Measurements from ENCODE around the gene P2RX1.

- TF ChIP-seq USF2 (IDR thresholded peaks at IDR 0.05; ENCODE audit: low read depth, low read length) (no peak), POLR2A (IDR thresholded peaks at IDR 0.05; ENCODE audit: low read depth, low read length) (no peak), CTCF (conservative IDR thresholded peaks at IDR 0.05; ENCODE audit: low read depth, low read length) (no peak), NFE2L2 (IDR thresholded peaks at IDR 0.05; ENCODE audit: low read depth, low read length) (no peak), FOS (IDR thresholded peaks at IDR 0.05; ENCODE audit: low read depth, low read length) (no peak), RFX5 (IDR thresholded peaks at IDR 0.05; ENCODE audit: low read depth, low read length) (no peak), ELK1 (IDR thresholded peaks at IDR 0.05; ENCODE audit: borderline replicate concordance, low read depth, low read length) (no peak), CEBPB (IDR thresholded peaks at IDR 0.05; ENCODE audit: low read depth, low read length) (no peak), RAD21 (IDR thresholded peaks at IDR 0.05; ENCODE audit: low read length) (no peak), SMC3 (IDR thresholded peaks at IDR 0.05; ENCODE audit: low read depth, low read length) (no peak)
Observed at GRCh38 chr17:3885271-3885670, 31.0 kb downstream of the P2RX1 start.
